NCI-H526 (cell line): ENCODE data around the gene ZC3H6.
"Not testable (repeated sequence)": the region's sequence is repeated elsewhere in the genome, so short reads cannot be mapped to it uniquely, and the experiment has no call there.

Source experiments
- DNase-seq, 2 experiments: peaks; one replicate each; lab custom pipeline; 2025; lab: John Stamatoyannopoulos, UW

ZC3H6 gene

GRCh38 chr2:112321375-112322320 lies 46.3 kb downstream of the ZC3H6 start:
- DNase-seq, result no peak

- no peak for DNase-seq
Observed at GRCh38 chr2:112322919-112323318, 47.5 kb downstream of the ZC3H6 start.

- no peak for DNase-seq
Observed at GRCh38 chr2:112332123-112332696, 56.8 kb downstream of the ZC3H6 start.

- DNase-seq, result no peak
Observed at GRCh38 chr2:112335600-112335999, 60.2 kb downstream of the ZC3H6 start.

GRCh38 chr2:112339986-112340385 lies 64.6 kb downstream of the ZC3H6 start:
- DNase-seq, result no peak

- no peak for DNase-seq
Observed at GRCh38 chr2:112340475-112341267, 65.3 kb downstream of the ZC3H6 start.

- no peak for DNase-seq
Observed at GRCh38 chr2:112342067-112342550, 66.7 kb downstream of the ZC3H6 start.

GRCh38 chr2:112343827-112344585 lies 68.6 kb downstream of the ZC3H6 start:
- no peak for DNase-seq

- DNase-seq, result peak; percentile 18 to 79
Observed at GRCh38 chr2:112345030-112346027, 69.9 kb downstream of the ZC3H6 start.

GRCh38 chr2:112352292-112352691 lies 76.9 kb downstream of the ZC3H6 start:
- not testable (repeated sequence) for DNase-seq

GRCh38 chr2:112352809-112353603 lies 77.6 kb downstream of the ZC3H6 start:
- not testable (repeated sequence) for DNase-seq

GRCh38 chr2:112354335-112354734 lies 78.9 kb downstream of the ZC3H6 start:
- not testable (repeated sequence) for DNase-seq

- not testable (repeated sequence) for DNase-seq
Observed at GRCh38 chr2:112360055-112360454, 84.7 kb downstream of the ZC3H6 start.
